Measurements from ENCODE around the gene ARFIP1.
"Not testable (repeated sequence)": the region's sequence is repeated elsewhere in the genome, so short reads cannot be mapped to it uniquely, and the experiment has no call there.

ARFIP1 gene

DNA sequence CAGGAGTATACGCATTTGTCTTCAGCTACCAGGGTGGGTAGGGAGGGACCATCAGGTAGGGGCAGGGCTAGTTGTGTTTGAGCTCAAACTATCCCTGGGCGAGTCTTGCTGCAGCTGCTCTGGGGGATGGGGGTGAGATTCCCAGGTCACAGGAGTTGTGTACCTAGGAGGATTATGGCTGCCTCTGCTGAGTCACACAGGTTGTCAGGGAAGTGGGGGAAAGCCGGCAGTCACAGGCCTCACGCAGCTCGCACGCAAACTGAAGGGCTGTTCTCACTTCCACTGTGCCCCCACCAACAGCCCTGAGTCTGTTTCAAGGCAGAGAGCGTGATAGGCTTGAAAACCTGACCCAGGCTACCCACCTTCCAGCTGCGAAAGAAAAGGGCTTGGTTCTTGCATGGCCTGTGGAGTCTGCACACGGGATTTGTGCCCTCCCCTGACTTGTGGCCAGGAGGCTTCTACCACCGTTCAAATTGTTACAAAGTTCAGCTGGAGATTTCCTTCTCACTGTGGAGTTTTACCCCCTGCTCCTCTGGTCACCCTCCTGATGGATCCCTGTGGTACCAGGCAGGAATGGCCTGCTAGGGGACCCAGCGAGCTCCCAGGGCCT, 63.8 kb downstream of the ARFIP1 start:
- DNase-seq (ENCODE audit: low read depth): no peak

DNA sequence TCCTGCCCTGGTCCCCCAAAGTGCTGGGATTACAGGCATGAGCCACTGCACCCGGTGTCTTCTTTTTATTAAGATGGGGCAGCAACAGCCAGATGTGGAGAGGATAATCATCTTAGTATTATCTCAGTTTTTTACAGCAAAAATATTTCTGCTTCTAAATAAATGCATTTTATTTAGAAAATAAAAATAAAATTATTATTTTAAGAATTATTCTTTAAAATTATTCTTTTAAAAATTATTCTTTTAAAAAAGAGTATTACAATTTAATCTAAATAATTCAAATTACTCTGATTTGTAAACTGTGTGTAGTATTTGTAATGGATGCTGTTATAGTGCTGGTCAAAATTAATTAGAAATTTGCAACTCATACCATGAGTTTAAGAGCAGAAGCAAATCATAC, 67.6 kb downstream of the ARFIP1 start:
- no peak for DNase-seq (ENCODE audit: low read depth)

DNA sequence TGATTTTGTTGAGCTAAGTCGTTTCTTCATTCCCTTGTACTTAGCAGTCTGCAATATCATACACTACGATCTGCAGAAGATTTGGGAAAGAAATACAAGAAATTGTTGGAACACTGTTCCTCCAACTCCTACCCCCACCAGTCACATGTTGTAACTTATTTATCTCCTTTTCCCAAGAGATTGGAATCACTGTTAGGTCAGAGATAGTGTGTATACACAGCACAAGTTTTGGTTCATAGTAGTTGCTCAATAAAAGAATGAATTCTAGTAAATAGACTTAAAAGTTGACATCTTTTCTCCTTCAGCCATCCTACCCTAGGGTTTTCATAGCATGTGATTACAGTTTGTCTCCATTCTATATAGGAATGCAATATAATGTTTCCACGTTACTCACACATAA, 68.8 kb downstream of the ARFIP1 start:
- DNase-seq (ENCODE audit: low read depth): no peak

DNA sequence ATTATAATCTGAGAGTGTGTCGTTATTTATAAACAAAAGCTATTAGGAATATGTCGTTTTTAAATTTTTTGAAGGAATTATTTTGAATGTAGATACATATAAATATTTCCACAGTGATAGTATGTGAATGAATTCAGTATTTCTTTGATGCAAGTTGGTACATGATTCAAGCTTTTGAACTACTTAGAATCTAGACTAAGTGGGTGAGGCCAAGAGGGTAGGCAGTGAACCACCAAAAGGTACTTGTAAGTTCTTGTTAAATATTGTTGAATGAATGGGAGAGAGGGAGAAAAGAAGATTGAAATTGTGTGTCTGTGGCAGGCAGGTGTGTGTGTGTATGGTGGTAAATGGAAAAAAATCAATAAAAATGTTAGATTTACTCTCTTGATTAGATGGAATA, 69.6 kb downstream of the ARFIP1 start:
- DNase-seq (ENCODE audit: low read depth): no peak

DNA sequence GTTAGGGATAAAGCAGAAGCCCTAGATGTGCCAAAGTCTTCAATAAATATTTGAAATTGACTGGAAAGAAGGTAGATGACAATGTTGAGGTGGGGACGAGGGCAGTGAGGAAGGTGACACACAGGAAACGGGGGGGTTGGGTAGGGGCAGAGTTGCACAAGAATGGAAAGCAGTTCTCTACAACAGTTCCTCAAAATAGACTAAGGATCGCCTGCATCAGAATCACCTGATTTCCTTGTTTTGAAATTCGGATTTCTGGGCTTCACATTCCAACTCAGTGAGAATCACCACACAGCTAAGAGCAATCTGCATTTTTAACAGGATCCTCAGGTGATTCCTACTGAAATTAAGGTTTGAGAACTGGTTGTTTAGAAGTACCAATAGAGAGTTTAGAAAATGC, 70.6 kb downstream of the ARFIP1 start:
- DNase-seq (ENCODE audit: low read depth): no peak

DNA sequence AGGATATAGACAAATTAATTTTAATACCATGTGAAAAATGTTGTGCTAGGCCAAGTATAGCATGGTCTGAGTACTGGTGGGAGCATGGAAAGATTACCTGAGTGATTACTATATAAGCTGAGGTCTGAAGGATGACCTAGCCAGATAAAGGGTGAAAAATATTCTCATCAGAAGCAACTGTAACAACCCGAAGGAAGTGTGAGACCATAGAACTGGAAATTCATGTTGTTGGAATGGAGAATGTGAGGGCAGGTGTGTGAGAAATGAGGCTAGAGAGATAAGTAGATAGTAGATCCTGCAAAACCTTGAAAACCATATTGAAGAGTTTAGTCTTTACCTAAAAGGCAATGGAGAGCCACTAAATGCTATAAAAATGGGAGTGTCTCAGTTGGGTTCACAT, 71.5 kb downstream of the ARFIP1 start:
- no peak for DNase-seq (ENCODE audit: low read depth)

DNA sequence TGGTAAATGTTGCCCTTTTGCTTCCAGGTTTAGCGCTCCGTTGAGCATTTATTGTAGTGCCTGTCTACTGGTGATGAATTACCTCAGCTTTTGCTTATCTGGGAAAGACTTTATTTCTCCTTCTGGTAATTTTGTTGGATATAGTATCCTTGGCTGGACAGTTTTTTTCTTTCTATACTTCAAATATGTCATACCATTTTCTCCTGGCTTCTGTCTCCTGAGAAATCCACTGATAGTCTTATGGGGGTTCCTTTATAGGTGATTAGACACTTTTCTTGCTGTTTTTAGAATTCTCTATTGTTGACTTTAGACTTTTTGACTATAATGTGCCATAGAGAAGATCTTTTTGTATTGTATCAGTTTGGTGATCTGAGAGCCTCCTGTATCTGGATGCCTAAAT, 73.5 kb downstream of the ARFIP1 start:
- DNase-seq (ENCODE audit: low read depth): no peak

DNA sequence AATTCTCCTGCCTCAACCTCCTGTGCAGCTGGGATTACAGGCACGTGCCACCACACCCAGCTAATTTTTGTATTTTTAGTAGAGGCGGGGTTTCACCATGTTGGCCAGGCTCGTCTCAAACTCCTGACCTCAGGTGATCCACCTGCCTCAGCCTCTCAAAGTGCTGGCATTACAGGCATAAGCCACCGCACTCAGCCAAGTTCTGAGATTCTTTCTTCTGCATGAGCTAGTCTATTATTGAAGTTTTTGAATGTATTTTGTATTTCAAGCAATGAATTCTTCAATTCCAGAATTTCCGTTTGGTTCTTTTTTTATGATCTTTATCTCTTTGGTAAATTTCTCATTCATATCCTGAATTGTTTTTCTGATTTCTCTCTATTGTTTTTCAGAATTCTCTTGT, 74.3 kb downstream of the ARFIP1 start:
- not testable (repeated sequence) for DNase-seq (ENCODE audit: low read depth)

DNA sequence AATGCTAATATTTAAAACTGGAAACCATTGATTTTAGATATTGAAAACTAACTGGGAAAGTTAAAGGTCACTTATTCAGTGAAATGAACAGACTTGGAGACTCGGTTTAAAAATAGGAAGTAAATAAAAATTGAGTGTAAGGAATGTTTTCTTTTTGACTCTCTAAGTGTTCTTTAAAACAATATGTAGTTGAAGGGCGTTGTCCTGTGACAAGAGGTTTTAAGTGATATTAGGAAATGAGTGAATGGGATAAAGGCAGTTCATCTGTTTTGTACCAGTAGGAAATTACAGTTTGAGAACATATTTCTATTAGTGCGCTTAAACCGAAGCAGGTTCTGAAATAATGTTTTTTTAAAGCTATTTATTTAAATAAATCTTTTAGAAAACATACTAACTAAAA, 77.2 kb downstream of the ARFIP1 start:
- no peak for DNase-seq (ENCODE audit: low read depth)

DNA sequence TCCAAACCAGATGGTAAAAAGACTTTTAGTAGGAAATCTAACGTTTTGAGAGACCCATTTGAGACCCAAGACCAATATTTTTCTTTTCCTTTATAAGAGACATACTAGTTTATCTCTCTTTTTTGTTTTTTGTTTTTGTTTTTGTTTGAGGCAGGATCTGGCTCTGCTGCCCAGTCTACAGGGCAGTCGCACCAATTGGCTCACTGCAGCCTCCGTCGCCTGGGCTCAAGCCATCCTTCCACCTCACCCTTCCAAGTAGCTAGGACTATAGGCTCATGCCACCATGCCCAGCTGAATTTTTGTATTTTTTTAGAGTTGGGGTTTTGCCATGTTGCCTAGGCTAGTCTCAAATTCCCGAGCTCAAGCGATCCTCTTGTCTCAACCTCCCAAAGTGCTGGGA, 79.2 kb downstream of the ARFIP1 start:
- DNase-seq (ENCODE audit: low read depth): no peak

DNA sequence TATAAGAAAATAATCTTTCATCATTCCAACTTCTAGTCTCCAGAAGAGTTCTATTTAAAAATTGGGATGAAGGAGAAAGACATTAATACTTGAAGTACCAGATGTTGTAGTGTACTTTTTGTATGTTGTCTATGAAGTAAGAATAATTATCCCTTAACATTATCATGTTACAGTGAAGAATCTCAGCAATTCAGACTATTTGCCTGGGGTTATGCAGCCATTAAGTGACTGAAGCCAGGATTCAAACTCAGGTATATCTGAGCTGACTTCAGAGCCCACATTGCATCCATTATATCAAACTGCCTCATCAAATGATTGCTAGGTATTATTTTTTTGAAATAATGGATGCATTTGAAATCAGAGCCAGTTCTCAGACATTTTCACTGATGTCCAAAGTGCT, 80.3 kb downstream of the ARFIP1 start:
- DNase-seq (ENCODE audit: low read depth): no peak

DNA sequence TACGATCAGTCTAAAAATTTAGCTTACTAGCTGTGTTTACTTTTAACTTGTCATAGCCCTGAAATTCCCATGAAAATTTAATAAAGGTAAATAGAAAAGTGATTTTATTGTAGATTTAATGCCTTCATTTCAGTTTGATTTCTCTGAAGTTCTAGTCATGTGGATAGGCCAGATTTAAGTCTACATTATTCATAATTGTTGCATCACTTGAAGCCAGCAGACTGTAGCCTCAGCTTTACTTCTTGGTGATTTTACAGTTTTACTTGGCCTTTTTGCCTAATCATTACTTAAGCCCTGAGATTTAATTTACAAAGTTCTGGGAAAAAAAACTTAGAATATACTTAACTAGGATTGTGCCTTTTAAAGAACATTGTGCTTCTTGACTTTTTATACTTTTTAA, 82.9 kb downstream of the ARFIP1 start:
- no peak for DNase-seq (ENCODE audit: low read depth)

DNA sequence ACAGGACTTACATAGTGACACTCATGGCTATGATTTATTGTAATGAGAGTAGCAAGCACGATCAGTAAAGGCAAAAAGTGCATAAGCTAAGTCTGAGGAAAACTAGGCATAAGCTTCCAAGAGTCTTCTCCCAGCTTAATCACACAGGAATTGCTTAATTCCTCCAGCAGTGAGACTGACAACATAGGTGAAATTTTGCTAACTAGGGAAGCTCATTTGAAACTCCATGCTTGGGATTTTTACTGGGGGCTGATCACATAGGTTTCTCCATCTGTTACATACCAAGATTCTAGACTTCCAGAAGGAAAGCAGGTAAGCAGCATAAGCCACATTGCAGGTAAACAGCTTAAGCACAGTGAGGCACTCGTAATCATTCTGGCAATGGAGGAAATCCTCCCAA, 84.6 kb downstream of the ARFIP1 start:
- DNase-seq (ENCODE audit: low read depth): no peak

DNA sequence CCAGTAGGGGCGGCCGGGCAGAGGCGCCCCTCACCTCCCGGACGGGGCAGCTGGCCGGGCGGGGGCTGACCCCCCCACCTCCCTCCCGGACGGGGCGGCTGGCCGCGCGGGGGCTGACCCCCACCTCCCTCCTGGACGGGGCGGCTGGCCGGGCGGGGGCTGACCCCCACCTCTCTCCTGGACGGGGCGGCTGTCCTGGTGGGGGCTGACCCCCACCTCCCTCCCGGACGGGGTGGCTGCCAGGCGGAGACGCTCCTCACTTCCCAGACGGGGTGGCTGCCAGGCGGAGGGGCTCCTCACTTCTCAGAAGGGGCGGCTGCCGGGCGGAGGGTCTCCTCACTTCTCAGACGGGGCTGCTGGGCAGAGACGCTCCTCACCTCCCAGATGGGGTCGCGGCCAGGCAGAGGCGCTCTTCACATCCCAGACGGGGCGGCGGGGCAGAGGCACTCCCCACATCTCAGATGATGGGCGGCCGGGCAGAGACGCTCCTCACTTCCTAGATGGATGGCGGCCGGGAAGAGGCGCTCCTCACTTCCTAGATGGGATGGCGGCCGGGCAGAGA, 86.8 kb downstream of the ARFIP1 start:
- DNase-seq (ENCODE audit: low read depth): not testable (repeated sequence)

DNA sequence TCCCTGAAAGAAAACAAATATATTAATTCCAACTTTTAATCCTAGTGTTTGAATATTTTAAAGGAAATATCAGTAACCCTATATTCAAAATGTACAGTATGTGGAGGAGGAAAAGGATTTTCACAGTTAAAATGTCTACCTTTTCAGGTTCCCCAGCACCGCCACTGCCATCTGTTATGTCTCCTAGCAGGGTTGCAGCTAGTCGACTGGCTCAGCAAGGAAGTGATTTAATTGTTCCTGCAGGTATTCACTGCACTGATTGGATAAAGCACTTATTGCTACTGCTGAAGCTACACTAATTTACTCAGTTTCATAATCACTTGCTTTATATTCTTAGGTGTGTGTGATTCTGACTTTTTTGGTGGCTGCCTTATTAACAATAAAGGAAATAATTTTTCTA, 90.9 kb downstream of the ARFIP1 start:
- DNase-seq (ENCODE audit: low read depth): no peak

DNA sequence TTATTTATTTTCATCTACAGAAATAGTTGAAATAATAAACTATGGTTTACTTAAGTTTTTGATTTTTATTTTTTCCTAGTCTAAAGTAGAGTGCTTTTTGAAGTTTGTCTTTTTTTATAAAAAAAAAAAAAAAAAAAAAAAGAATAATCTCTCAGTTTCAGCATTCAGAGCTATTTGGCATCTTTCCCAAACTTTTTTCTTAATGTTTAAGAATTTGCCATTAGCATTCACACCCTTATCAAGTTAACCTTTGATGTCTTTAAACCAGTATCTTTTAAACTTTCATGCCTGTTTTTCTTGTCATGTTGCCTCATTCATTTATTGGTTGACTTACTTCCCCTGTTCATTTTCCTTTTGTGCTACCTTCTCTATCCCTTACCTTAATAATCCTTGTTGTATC, 95.5 kb downstream of the ARFIP1 start:
- no peak for DNase-seq (ENCODE audit: low read depth)

DNA sequence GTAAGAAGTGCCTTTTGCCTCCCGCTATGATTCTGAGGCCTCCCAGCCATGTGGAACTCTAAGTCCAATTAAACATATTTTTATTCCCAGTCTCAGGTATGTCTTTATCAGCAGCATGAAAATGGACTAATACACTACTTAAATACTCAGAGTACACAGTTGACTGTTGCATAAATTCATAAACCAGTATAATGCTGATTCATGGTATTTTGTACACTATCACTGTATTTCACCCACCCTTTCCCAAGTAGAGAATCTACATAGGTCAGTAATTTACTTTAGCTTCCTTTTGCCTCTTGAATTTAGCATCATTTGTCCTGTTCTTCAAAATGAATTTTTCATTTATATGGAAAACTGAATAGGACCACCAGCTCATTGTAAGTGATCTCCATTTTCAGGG, 98.1 kb downstream of the ARFIP1 start:
- DNase-seq (ENCODE audit: low read depth): no peak

DNA sequence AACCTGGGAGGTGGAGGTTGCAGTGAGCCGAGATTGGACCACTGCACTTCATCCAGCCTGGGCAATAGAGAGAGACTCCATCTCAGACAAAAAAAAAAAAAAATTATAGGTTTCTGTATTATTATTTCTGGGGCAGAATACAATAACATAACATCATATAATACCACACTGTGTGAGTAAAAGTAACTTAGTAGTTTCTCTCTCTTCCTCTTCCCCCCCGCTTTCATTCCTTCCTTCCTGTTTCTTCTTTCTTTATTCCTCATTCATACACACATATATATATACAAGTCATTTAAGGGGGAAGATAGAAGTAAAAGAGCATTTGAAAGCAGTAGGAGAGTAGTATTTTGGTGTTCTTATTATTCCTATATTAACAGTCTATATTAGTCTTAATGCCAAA, 100.5 kb downstream of the ARFIP1 start:
- no peak for DNase-seq (ENCODE audit: low read depth)

DNA sequence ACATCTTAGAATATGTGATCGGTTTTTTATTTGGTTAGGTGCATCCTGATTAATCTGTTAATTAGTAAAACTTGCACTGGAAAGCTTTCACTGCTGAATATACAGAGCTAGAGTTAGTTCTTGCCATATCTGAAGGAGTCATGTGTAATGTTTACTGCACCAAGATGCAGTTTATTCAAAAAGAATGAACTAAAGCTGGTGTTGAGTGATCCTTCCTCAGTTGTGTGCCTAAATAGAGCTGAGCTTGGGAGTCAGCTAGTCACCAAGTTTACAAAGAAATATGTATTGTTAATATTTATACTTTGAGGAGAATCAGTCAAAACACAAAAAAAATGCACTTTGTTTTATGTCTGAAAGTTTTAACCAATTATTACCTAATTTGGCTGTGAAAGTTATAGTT, 102.2 kb downstream of the ARFIP1 start:
- DNase-seq (ENCODE audit: low read depth): no peak

DNA sequence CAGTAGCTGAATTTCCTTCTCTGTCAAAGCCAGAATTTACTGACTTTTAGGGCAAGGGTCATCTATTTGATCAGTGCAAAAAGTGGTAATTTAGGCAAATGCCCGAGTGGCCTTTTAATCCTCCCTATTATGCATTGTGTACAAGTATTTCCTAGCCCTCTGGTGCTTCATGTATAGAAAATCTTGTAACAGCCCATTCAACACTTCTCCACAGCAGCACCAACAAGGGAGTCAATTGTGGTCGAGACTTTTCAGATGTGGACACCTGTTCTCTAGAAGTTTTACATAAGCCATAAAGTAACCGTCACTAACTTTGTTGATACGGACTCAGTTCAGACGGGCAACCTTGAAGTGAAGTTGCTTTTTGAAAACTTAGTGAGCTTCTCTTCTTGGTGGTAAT, 105.4 kb downstream of the ARFIP1 start:
- no peak for DNase-seq (ENCODE audit: low read depth)

DNA sequence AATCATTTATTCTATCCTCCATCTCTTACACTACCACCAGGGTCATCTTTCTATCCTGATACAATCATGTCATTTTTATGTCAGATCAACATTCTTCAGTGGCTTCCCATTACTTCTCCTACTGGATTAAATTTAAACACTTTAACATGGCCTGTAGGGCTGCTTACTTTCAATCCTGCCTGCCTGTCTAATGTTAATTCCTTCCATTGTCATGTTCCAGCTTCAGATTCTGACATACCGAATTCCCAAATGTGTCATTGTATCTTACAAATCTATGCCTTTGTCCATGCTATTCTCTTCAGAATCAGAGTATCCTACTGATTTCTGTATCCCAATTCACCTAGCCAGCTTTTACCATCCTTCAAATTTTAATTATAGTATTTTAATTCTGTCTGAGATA, 106.4 kb downstream of the ARFIP1 start:
- no peak for DNase-seq (ENCODE audit: low read depth)

DNA sequence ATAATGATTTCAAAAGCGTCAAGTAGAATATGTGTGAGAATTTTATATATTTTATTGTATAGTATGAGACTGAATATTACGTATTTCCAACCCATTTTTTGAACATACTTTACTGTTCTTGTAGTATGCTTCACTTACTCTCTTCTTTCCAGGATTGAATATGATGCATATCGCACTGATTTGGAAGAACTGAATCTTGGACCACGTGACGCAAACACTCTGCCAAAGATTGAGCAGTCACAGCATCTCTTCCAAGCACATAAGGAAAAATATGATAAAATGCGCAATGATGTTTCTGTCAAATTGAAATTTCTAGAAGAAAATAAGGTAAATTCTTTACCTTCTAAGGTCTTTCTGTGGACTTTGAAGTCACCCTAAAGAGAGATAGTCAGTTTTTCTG, 108.2 kb downstream of the ARFIP1 start:
- DNase-seq (ENCODE audit: low read depth): no peak

DNA sequence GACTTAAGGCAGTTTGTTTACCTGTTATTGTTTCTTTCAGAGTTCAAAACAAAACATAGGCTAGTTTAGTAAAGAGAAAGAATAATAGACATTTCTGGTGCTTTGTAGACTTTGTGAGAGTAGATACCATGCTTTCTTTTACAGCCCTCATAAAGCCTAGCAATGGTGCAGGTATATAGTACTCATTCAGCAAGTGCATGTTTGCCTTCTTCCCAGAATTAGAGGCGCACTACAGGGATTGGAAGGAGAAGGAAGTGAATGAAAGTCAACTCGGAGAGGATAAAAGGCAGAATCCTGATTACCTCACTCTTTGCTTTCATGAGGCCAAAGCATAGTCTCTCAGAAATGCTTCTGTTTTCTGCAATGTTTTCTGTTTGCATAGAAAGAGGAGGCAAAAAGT, 113.2 kb downstream of the ARFIP1 start:
- DNase-seq (ENCODE audit: low read depth): no peak

DNA sequence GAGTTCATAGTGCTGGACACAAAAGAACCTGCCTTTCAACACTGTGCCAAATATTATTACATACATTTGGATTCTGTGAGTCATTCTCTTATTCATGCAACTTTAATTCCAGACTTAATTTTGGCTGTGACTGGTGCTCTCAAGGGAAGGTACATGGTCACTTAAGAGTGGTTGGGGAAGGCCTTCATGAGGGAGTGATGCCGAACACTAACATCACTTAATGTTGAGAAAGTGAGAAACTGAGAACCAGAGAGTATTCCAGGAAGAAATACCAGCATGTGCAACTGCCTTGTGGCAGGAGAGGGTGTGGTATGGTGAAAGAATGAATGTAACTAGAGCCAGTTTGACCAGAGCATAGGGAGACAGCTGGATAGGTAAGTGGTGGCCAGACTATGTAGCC, 114.9 kb downstream of the ARFIP1 start:
- peak; percentile 36 for DNase-seq (ENCODE audit: low read depth)

DNA sequence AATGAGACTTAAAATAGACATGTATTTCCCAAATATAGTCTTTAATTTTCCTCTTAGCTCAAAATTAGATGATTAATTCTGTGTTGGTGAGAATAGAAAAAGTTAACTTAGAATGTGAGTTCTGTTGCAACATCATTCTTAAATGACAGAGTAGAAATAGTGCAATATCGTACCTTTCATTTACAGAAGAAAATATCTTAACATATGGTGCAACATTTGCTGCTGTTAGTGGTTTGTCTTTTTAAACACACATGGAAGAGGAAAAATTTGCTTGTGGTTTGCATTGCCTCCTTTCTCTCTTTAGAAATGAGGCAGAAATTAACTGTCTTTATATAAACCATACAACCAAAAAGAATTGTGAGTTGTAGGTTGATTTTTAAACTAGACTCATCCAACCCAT, 117.1 kb downstream of the ARFIP1 start:
- no peak for DNase-seq (ENCODE audit: low read depth)

Data from HS-27A (cell line).